COLO668 (cell line): Measurements from ENCODE around the gene CBLC.

Experiments used
- DNase-seq: peaks from one replicate; lab custom pipeline; 2025; ENCODE audit not compliant: unreplicated experiment; lab: John Stamatoyannopoulos, UW

The CBLC gene, protein sequence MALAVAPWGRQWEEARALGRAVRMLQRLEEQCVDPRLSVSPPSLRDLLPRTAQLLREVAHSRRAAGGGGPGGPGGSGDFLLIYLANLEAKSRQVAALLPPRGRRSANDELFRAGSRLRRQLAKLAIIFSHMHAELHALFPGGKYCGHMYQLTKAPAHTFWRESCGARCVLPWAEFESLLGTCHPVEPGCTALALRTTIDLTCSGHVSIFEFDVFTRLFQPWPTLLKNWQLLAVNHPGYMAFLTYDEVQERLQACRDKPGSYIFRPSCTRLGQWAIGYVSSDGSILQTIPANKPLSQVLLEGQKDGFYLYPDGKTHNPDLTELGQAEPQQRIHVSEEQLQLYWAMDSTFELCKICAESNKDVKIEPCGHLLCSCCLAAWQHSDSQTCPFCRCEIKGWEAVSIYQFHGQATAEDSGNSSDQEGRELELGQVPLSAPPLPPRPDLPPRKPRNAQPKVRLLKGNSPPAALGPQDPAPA

DNA sequence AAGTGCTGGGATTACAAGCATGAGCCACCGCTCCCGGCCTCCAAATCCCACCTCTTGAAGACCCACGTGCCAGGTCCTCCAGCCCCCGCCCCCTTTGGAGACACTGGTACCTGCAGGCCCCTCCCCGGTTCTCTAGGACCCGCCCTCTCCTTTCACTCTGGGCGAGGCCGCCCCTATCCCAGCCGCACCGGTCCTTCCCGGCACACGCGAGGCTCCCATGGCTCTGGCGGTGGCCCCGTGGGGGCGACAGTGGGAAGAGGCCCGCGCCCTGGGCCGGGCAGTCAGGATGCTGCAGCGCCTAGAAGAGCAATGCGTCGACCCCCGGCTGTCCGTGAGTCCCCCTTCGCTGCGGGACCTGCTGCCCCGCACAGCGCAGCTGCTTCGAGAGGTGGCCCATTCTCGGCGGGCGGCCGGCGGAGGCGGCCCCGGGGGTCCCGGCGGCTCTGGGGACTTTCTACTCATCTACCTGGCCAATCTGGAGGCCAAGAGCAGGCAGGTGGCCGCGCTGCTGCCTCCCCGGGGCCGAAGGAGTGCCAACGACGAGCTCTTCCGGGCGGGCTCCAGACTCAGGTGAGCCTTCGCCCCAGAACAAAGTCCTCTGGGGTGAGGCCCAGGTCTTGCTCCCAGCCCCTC is at the start of gene CBLC:
CBLC (plus strand) TSS at position 176 of the 633 bp plus-strand sequence; CDS start at position 218, 42 bp downstream.
- DNase-seq, result peak; percentile 92

DNA sequence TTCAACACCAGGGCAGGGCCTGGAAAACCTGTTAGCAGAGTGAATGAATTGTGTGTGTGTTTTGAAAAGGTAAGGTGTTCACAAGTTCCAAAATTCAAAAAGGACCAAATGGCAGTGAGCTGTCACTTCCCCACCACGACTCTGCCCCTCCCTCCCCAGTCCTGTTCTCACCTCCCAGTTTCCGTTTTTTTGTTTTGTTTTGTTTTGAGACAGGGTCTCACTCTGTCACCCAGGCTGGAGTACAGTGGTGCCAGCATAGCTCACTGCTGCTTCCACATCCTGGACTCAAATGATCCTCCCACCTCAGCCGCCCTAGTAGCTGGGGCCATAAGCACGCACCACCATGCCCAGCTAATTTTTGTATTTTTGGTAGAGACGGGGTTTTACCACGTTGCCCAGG is 49.5 kb upstream of the CBLC start:
- no peak for DNase-seq

DNA sequence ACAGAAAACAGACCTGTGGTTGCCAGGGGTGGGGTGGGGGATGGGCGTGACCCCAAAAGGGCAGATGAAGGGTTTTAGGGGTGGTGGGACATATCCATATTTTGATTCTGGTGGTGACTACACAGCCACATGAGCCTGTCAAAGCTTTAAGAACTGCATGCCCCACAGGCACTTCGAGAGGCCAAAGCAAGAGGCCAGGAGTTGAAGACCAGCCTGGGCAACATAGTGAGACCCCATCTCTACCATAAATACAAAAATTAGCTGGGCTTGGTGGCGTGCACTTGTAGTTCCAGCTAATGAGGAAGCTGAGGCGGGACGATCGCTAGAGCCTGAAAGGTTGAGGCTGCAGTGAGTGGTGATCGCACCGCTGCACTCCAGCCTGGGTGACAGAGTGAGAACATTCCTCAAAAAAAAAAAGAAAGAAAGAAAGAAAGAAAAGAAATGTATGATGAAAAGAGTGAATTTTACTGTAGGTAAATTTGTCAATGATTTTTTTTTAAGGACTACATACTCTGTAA is 48.1 kb upstream of the CBLC start:
- DNase-seq, result no peak

DNA sequence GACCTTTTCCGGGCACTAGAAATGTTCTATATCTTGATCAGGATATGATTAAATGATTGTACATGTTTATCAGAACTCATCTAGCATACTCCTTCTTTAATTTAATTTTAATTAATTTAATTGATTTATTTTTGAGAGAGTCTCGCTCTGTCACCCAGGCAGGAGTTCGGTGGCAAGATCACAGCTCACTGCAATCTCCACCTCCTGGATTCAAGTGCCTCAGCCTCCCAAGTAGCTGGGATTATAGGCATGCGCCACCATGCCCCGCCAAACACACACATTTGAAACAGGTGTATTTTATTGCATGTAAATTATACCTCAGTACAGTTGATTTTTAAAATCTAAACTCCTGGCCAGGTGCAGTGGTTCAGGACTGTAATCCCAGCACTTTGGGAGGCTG is 46.6 kb upstream of the CBLC start:
- no peak for DNase-seq

DNA sequence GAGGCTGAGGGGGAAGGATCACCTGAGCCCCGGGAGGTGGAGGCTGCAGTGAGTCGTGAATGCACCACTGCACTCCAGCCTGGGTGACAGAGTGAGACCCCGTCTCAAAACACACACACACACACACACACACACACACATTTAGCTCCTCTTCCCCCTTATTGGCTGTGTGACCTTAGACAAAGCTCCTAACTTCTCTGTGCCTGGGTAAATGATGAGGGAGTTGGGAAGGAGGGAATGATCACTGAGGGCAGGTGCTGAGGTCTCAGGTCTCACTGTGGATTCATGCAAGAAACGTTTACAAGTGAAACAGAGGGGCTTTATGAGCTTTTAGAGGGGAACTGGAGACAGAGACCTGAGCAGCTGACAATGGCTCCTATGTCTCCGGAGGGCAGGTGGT is 46.1 kb upstream of the CBLC start:
- DNase-seq, result no peak

DNA sequence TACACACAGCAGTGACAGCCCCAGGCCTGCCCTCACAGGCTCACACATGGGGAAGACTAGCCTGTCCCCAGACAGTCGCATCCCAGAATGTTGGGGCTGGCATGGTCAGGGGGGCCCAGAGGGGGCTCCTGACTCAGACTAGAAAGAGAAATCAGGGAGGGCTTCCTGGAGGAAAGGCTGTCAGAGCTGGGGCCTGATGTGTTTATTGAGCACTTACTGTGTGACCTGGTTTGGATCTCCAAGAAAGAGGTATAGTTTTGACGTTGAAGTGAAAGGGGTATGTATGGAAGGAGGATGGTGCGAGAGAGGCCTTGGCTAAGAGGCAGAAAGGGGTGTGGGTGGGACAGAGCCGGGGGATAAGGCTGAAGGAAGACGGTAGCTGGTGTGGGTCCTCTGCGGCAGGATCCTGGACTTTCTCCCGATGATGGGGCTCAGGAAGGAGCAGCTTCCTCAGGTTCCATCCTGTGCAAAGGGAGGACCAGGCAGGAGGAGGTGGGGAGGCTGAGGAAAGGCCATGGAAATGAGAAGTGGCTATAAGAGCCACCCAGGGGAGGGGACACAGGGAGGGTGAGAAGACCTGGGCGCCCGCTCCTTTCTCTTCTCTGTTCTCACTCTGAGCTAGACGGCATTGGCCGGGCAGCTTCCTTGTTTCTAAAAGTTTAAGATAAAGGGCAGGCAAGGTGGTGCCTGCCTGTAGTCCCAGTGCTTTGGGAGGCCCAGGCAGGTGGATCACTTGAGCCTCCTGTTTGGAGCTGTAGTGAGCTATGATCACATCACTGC is 45.3 kb upstream of the CBLC start:
- DNase-seq, result no peak

DNA sequence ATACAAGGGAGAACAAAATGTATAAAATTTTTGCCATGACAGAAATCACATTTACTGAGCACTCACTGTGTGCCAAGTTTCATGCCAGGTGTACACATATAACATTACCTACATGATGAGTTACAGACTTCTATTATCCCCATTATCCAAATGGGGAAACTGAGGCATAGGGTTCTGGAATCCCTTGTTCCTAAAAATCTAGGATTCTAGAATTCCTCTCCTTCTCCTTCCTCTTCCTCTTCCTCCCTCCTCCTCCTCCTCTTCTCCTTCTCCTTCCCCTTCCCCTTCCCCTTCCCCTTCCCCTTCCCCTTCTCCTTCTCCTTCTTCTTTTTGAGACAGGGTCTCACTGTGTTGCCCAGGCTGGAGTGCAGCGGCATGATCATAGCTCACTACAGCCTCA is 43.3 kb upstream of the CBLC start:
- no peak for DNase-seq

DNA sequence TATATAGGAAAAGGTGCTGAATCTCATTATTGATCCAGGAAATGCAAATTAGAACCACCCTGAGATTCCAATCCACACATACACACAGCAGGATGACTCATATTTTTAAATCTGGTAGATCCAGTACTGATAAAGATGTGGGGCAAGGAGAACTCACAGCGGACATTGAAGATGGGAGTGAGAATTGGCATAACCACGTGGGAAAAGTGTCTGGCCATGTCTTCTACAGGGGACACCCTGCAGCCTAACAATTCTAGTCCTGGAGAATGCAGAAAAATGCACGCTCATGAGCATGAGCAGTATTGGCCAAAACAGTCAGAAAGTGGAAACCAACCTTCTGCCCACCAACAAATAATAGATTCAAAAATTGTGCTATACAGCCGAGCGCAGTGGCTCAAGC is 42.7 kb upstream of the CBLC start:
- DNase-seq, result no peak

DNA sequence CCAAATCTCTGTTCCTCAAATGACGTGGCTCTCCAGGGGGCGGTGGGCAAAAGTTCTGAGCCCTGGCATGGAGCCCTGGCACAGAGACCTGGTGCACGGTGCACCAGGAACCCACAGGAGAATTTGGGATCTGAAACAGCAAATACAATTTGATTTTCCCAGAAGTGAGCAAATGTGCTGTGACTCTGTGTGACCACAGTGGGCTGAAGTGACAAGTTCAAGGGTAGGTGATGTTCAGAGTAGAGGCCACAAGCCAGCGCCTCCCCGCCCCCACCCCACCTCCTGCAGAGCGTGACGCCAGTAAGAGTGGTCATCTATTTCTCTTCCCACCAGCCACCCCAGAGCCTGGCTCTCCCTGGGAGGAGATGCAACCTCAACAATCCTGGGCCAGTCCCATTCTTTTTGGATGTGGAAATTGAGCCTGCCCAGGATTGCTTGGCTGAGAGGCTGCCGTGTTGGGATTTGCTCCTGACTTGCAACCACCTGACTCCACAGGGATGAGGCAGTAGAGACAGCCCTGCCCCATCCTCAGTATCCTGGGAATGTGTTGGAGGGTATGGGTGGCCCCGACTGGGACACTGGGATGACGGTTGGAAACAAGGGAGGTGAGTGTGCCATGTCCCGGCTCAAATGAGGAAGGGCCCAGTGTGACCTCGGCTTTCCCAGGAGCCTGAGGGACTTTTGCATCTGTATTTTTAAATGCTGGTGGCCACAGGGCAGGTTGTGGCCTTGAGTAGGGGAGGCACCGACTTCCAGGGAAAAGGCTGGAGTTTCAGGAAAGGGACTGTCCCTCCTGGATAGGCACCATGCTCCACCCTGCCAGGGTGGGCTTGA is 40.2 kb upstream of the CBLC start:
- no peak for DNase-seq

DNA sequence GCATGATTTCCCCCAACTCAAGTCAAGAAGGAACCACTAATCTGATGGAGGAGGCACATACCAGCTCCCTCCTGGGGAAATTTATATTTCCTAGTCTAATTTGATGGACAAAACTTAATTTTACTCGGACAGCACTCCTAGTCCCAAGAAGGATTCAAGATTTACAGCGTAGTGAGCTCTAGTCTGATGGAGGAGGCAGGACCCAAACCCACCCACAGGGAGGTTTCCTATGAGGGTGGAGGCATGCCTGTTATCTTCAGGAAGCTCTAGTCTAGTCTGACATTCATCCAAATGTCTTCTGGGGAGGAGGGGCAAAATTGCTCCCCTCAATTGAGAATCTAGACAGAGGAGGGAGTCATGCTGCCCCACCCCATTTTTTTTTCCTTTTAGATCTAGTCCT is 39.6 kb upstream of the CBLC start:
- DNase-seq, result no peak

DNA sequence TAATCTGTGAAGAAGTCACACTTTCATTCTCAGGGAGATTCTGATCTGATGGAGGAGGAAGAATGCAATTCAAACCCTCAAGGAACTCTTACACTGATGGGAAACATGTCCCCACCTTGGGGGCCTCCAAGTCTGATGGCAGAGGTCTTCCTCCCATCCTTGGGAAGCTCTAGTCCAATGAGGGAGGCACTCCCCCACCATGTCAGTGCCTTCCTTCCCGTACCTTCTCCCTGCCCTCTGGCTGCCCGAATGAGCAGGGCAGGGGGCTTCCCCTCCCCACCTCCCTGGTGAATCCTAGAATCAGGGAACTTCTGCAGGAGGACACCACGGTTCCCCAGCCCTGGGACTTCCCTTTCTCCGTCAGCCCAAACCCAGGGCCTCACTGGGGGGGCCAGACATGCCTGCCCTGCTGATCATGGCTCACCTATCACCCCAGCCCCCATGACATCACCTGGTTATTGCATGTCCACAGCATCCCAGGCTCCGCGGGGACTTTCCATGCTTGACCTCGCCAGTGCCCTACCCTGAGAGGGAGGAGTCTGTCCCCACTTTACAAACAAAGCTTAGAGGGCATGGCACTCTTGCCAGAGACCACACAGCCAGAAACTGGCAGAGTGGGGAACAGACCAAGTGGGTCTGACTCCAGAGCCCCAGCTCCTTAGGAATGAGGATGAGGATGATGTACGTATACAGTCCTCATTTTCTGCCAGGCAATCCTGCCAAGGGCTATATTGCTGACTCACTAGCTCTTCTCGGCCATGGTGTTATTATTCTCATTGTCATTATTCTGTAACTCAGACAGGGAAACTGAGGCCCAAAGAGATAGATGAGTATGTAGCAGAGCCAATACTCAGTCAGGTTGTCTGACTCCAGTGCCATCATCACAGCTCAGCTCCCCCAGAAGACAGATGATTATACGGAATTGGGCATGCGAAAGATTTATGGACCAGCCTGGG is 38.8 kb upstream of the CBLC start:
- DNase-seq, result peak; percentile 46

DNA sequence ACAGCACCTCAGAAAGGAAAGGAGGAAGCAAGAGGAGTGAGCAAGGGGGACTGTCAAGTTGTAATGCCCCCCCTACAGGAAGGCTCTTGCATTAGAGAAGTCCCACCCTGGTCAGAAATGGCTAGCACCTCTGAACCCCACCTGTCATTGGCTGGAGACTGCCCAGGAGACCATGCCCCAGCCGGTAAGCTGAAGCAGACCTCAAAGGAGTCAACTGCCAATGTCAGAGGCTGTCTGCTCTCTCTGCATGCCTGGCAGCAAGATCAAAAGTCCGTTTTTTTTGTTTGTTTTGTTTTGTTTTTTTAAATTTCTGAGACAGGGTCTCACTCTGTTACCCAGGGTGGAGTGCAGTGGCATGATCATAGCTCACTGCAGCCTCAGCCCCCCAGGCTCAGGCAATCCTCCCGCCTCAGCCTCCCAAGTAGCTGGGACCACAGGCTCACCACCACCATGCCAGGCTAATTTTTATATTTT is 37.3 kb upstream of the CBLC start:
- DNase-seq, result no peak

DNA sequence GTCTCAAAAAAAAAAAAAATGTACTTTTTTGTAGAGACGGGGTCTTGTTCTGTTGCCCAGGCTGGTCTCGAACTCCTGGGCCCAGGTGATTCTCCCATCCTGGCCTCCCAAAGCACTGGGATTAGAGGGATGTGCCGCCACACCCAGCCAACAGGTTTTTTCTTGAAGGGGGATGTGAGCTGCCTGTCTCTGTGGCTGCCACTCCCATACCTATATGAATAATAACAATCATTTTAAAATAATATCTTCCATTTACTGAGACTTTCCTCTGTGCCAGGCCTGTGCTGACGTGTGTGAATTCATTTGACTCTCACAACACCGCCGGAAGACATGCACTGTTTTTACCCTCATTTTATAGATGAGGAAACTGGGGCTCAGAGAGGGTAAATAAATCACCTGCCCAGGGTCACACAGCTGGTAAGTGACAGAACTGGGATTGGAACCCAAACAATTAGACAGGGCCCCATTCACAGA is 36.4 kb upstream of the CBLC start:
- no peak for DNase-seq

DNA sequence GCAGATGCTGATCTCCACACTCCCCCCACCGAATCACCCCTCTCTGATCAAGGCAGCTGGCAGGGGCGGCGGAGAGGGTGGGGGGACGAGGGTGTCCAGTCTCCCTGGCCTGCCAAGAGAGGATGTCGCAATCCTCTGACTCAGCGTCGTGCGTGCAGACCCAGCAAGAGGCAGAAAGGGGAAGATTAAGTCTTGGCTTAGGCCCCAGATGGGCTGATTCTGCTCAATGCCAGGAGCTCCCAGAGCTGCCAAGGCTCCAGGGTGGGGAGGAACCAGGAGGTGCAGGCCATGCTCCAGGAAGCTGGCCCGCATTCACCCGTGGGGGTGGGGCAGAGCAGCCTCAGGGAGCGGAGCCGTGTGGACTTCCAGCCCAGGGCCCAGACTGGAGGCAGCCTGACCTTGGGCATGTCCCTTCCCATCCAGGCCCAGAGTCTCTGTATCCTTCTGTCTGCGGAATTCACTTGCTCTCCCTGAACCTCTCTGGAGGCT is 35.8 kb upstream of the CBLC start:
- DNase-seq, result peak; percentile 70

DNA sequence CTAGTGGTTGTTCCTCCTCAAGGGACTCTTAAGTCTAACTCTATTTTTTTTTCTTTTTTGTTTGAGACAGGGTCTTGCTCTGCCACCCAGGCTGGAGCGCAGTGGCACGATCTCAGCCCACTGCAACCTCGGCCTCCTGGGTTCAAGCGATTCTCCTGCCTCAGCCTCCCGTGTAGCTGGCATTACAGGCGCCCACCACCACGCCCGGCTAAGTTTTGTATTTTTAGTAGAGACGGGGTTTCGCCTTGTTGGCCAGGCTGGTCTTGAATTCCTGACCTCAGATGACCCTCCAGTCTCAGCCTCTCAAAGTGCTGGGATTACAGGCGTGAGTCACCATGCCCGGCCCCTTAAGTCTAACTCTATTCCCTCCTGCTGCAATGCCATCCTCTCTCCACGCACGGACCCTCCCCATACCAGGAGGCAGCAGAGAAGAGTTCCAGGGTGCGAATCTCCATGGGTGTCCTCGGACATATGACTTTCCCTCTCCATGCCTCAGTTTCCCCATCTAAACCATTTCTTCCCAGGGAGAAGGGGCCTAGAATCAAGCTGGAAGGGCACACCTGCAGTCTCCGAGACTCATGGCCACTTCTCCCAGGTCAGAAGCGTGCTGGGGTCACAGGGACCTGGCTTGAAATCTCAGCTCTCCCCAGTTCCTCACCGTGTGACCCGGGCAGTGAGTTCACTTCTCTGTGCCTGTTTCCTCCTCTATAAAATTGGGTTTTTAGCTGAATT is 35.2 kb upstream of the CBLC start:
- no peak for DNase-seq

DNA sequence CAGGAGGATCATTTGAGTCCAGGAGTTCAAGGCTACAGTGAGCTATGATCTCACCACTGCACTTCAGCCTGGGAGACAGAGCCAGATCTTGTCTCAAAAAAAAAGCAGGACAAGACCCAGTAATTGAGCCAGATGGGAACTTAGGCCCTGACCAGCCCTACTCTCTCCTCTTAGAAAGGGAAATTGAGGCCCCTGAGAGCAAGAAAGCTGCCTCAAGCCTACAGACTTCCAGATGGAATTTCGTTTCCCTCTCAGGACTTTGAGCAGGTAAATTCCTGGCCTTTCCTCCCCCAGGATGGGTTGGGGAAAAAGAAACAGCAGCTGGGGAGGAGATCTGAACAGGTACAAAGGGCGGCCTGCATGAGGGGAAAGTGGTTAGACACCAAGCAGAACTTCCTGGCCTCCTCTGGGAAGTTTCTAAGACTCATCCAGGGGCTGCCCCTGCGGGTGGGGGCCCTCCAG is 32.8 kb upstream of the CBLC start:
- no peak for DNase-seq

DNA sequence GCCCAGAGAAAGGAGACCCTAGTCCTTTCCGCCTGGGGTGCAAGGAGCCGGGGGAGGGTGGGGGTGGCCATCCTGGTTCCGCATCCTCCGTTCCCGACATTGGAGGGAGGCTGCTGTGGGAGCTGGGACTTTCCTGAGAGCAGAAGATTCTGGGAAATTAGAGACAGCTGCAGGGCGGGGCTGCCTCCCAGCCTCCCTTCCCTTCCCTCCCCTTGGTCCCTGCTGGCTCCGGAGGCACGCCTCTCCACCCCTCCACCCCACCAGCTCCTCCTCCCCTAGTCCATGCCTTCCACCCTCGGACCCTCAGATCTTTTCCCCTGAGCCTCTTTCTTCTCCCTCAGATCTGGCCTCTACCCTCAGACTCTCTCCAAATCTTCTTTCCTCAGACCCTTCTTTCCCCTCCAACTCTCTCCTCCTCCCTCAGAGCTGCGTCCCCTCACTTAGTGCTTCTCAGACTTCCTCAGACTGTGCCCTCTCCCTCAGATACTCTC is 32.3 kb upstream of the CBLC start:
- DNase-seq, result peak; percentile 61
